Eye (tissue), 1 donor: ENCODE results near the gene PDS5A.
"Not testable (repeated sequence)": the region's sequence is repeated elsewhere in the genome, so short reads cannot be mapped to it uniquely, and the experiment has no call there.

Source experiments
- DNase-seq: peaks from one replicate; pipeline ENCODE4 v3.0.0-alpha.2; 2015

The PDS5A gene

DNA sequence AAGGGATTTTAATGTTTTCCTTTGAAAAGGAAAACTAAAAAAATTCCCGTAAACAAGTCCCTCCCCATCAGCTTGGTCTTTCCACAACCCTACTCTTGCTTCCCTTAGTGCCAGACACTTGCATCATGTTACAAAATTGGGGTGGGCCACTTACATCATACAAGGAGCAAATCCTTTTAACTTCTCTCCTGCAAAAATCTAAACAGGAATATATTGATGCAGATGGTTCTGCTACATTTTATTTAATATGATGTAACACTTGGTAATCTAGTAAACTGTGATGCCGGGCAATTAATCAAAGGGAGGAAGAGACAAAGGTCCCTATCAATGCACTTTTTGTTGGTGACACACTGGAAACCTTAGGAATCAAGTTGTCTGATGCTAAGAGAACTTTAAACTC lies 154.5 kb downstream of the PDS5A start:
- no peak for DNase-seq

DNA sequence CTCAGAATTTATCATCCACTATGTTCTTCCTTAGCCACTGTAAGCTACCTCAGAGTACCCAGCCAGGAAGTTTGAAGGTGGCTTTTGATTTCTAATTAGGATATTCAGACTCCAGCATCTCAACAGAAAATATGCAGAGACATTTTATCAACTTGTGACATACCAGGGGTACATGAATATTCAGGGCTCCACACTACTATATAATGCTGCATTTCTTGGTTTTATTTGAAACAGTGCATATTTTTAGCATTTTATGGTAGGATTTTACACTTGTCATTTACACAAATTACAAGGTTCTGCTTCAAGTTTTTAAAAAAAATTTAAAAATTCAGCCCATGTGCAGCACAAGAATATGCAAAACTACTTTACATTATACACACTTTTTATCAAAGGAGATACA lies 155.0 kb downstream of the PDS5A start:
- DNase-seq = no peak

DNA sequence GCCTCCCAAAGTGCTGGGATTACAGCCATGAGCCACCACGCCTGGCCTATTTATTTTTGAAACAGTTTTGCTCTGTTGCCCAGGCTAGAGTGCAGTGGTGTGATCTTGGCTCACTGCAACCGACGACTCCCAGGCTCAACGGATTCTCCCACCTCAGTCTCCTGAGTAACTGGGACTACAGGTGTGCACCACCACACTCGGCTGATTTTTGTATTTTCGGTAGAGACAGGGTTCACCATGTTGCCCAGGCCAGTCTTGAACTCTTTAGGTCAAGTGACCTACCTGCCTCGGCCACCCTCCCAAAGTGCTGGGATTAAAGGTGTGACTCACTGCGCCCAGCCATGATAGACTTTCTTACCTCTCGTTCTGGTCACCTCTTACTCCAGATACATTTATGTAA lies 155.8 kb downstream of the PDS5A start:
- no peak for DNase-seq

DNA sequence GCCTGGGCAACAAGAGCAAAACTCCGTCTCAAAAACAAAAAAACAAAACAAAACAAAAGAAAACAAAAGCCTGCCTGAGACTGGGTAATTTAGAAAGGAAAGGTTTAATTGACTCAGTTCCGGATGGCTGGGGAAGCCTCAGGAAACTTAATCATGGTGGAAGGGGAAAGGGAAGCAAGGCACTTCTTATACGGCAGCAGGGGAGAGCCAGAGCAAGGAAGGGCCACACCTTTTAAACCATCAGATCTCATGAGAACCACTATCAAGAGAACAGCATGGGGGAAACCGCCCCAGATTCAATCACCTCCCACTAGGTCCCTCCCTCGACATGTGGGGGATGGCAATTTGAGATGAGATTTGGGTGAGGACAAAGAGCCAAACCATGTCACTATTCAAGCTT lies 157.5 kb downstream of the PDS5A start:
- DNase-seq = no peak

DNA sequence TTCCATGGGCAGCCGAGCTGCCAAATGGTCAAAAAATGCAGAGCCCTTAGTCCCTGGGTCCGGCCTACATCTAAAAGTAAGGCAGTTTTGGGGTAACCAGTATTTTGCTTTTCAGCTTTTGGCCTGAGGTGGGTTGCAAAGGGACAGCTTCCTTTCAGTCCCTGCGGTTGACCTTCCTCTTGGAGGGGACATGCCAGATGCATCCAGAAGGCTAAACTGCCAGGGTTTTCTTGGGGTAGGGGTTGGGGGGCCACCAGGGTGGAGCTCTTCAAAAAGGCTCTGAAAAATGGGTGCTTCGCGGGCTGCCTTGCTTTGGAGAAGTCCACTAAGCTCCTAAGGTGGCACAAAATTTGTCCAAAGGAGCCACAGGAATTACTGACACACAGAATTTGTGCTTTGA lies 159.1 kb downstream of the PDS5A start:
- DNase-seq = no peak

DNA sequence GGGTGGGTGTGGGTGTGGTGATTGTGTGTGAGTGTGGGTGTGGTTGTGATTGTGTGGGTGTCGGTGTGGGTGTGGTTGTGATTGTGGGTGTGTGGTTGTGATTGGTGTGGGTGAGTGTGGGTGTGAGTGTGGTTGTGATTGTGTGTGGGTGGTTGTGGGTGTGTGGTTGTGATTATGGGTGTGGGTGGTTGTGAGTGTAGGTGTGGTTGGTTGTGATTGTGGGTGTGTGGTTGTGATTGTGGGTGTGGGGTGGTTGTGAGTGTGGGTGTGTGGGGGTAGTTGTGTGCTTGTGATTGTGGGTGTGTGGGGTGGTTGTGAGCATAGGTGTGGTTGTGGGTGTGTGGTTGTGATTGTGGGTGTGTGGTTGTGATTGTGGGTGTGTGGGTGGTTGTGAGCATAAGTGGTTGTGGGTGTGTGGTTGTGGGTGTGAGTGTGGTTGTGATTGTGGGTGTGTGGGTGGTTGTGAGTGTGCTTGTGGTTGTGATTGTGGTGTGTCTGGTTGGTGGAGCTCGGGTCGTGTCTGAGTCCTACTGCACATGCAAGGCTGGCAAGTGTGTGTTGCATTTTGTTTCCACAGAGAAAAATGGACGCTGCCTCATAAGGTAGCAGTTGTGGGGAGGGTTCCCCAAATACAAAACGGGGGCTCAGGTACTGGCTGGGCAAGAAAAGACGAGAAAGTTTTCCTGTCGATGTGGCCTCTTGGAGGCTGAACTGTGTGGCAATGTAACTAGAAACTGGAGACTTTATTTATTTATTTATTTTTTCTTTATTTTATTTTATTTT lies 163.1 kb downstream of the PDS5A start:
- no peak for DNase-seq

DNA sequence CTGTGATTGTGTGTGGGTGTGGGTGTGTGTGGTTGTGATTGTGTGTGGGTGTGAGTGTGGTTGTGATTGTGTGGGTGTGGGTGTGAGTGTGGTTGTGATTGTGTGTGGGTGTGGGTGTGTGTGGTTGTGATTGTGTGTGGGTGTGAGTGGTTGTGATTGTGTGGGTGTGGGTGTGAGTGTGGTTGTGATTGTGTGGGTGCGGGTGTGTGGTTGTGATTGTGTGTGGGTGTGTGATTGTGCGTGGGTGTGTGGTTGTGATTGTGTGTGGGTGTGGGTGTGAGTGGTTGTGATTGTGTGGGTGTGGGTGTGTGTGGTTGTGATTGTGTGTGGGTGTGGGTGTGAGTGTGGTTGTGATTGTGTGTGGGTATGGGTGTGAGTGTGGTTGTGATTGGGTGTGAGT lies 163.9 kb downstream of the PDS5A start:
- not testable (repeated sequence) for DNase-seq

DNA sequence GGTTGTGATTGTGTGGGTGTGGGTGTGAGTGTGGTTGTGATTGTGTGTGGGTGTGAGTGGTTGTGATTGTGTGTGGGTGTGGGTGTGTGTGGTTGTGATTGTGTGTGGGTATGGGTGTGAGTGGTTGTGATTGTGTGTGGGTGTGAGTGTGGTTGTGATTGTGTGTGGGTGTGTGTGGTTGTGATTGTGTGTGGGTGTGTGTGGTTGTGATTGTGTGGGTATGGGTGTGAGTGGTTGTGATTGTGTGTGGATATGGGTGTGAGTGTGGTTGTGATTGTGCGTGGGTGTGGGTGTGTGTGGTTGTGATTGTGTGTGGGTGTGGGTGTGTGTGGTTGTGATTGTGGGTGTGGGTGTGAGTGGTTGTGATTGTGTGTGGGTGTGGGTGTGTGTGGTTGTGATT lies 164.7 kb downstream of the PDS5A start:
- not testable (repeated sequence) for DNase-seq

DNA sequence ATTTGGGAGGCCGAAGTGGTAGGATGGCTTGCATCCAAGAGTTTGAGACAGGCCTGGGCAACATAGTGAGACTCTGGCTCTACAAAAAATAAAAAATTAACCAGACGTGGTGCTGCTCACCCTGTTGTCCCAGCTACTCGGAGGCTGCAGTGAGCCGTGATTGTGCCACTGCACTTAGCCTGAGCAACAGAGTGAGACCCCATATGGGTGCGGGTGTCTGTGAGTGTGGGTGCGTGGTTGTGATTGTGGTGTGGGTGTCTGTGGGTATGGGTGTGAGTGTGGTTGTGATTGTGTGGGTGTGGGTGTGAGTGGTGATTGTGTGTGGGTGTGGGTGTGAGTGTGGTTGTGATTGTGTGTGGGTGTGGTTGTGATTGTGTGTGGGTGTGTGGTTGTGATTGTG lies 165.2 kb downstream of the PDS5A start:
- DNase-seq = no peak

DNA sequence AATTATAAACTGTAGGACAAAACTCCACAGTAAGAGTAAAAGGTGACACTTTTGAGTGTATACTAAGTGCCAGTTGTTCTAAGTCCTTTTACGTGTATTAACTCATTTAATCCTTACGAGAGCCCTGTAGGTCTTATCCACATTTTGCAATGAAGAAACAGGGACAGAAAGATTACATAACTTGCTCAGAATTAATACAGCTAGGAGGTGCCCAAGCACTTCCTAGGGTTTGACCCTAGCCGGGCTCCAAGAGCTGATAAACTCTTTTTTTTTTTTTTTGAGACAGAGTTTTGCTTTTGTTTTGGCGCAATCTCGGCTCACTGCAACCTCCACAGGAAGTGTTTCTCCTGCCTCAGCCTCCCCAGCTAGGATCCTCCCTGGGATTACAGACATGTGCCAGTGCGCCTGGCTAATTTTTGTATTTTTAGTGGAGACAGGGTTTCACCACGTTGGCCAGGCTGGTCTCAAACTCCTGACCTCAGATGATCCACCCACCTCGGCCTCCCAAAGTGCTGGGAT lies 169.4 kb downstream of the PDS5A start:
- no peak for DNase-seq

DNA sequence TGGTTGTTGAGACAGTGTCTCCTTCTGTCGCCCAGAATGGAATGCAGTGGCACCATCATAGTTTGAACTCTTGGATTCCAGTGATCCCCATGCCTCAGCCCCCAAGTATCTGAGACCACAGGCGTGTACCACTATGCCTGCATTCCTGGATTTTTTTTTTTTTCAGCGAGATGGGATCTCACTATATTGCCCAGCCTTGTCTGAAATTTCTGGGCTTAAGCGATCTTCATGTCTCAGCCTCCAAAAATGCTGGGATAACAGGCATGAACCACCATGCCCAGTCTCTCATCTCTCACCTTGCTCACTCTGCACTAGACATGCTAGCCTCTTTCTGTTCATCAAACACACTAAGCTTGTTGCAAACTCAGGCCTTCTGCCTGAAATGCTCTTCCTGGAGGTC lies 175.7 kb downstream of the PDS5A start:
- no peak for DNase-seq

DNA sequence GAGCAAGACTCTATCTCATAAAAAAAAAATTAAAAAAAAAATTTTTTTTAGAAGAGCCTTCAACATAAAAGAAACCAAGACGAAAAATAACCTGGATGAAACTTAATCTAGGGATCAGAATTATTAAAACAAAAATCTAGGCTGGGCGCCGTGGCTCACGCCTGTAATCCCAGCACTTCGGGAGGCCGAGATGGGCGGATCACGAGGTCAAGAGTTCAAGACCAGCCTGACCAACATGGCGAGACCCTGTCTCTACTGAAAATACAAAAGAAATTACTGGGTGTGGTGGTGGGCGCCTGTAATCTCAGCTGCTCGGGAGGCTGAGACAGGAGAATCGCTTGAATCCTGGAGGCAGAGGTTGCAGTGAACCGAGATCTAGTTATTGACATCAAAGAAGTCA lies 184.7 kb downstream of the PDS5A start:
- DNase-seq = not testable (repeated sequence)

DNA sequence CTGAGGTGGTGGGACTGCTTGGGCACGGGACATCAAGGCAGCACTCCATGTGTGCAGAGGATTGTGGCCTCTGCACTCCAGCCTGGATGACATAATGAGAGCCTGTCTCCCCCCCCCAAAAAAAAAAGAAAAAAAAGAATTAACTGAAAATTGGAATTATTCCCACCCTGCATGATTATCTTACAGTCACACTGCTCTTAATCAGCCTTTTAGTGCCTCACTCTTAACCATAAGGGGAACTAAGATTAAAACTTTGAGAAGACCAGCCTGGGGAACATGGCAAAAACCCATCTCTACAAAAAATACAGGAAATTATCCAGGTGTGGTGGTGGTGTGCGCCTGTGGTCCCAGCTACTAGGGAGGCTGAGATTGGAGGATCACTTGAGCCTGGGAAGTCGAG lies 185.2 kb downstream of the PDS5A start:
- no peak for DNase-seq

DNA sequence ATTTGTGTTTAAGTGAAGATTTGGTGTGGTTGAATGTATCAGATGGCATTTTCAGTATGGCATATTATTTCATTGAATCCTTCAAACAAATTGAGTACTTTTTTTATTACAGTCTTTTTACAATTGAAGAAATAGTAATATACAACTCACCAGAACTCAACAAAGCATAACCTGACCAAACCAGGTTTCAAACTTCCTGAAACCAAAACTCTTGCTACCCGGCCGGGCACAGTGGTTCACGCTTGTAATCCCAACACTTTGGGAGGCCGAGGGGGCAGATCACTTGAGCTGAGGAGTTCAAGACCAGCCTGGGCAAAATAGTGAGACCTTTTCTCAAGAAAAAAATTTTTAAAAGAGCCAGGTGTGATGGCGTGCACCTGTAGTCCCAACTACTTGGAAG lies 185.6 kb downstream of the PDS5A start:
- DNase-seq = no peak

DNA sequence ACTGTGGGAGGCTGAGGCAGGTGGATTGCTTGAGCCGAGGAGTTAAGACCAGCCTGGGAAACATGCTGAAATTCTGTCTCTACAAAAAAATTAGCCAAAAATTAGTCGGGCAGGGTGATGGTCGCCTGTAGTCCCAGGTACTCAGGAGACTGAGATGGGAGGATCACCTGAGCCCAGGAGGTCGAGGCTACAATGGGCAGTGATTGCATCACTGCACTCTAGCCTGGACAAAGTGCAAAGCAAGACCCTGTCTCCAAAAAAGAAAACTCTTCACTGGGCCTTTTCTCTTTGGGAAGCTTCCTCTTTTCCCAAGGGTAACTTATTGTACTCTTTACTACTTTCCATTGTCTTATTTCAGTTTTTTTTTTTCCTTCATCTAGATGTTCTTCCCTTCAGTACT lies 190.9 kb downstream of the PDS5A start:
- no peak for DNase-seq

DNA sequence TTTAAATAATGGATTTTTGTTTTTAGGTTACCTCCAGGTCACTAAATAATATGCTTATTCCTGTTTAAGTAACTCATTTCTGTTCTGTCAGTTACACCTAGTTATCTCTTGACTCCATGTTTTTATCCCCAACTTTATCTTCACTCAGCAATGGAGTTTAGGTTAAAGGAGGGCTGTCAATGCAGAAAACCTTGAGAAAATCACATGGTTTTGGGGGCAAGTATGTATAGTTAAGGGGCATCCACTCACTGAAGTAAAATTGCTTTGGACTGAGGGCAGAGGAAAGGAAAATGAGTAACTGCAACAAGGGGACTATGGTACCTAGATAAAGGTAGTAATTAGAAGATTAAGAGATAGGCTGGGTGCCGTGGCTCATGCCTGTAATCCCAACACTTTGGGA lies 192.6 kb downstream of the PDS5A start:
- no peak for DNase-seq

DNA sequence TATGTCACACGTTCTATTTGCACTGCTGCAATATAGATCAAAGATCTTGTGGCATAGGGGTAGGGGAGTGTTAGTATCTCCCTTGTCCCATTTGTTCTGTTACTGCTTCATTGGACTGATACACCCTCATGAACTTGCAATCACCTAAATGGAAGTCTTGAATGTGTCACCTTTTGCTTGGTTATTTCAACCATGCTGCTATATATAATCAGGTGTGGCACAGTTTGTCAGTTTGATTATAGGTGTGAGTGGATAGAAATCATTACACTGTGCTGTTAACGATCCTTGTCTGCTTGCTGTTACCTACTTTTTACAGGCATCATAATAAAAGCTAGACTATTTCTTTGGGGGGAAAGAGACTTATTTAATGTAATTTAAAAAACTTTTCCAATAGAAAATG lies 195.7 kb downstream of the PDS5A start:
- DNase-seq = not testable (repeated sequence)
